GM12874 (cell line): ENCODE data around the gene PPTC7.

Source experiments
- TF ChIP-seq, protein P1 (sequence below): IDR thresholded peaks from 2 replicates; pipeline ENCODE4 v1.5.1; 2011; ENCODE audit warnings: low read depth, mild to moderate bottlenecking, control low read depth, low read length, moderate library complexity; ENCODE audit not compliant: insufficient read depth

Gene PPTC7

DNA sequence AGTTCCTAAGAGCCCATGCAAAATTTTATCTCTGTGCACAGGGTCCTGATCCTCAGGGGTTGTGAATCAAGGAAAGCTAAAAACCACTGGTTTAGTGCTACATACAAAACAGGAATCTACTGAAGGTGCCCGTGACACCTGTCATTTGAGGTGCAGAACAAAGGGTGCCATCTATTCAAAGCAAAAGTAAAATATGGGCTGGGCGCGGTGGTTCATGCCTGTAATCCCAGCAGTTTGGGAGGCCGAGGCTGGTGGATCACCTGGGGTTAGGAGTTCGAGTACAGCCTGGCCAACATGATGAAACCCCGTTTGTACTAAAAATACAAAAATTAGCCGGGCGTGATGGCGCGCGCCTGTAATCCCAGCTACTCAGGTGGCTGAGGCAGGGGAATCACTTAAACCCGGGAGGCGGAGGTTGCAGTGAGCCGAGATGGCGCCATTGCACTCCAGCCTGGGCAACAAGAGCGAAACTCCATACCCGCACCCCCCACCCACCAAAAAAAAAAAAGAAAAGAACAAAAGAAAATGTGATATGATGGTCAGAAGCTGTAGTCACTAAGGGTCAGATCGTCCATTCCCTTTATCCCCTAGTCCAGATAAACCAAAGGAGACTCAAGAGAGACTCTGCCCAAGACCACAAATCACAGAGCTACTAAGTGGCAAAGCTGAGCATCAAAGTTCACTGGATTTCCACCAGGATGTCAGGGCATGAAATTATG lies 3.4 kb downstream of the PPTC7 start:
- TF ChIP-seq, protein P1, sequence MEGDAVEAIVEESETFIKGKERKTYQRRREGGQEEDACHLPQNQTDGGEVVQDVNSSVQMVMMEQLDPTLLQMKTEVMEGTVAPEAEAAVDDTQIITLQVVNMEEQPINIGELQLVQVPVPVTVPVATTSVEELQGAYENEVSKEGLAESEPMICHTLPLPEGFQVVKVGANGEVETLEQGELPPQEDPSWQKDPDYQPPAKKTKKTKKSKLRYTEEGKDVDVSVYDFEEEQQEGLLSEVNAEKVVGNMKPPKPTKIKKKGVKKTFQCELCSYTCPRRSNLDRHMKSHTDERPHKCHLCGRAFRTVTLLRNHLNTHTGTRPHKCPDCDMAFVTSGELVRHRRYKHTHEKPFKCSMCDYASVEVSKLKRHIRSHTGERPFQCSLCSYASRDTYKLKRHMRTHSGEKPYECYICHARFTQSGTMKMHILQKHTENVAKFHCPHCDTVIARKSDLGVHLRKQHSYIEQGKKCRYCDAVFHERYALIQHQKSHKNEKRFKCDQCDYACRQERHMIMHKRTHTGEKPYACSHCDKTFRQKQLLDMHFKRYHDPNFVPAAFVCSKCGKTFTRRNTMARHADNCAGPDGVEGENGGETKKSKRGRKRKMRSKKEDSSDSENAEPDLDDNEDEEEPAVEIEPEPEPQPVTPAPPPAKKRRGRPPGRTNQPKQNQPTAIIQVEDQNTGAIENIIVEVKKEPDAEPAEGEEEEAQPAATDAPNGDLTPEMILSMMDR: no peak

DNA sequence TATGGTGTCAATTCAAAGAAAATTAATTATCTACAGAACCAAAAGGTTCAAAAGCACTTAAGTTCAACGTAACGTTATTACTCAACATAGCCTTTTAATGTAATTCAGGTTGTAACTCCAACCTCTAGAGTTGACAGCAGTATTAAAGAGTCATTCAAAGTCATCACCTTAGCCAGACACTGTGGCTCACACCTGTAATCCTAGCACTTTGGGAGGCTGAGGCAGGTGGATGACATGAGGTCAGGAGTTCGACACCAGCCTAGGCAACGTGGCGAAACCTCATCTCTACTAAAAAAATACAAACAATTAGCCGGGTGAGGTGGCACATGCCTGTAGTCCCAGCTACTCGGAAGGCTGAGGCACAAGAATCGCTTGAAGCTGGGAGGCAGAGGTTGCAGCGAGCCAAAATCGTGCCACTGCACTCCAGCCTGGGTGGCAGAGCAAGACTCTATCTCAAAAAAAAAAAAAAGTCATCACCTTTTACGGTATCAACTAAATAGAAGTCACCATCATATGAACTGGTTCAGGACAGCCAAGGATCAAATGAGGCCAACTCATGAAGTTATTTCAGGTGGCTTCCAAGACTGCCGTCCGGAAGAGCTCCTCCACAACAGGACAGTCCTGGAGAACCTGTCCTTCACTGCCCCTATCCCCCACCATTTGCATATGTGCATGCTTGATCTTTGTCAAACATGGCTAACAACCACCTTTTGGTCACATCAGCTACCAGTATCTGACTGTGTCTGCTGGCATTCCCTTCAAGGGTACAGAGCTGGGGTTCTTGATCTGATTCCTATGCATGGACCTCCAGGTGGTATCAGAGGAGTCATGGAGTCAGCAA lies 4.2 kb downstream of the PPTC7 start:
- TF ChIP-seq, protein P1: no peak

DNA sequence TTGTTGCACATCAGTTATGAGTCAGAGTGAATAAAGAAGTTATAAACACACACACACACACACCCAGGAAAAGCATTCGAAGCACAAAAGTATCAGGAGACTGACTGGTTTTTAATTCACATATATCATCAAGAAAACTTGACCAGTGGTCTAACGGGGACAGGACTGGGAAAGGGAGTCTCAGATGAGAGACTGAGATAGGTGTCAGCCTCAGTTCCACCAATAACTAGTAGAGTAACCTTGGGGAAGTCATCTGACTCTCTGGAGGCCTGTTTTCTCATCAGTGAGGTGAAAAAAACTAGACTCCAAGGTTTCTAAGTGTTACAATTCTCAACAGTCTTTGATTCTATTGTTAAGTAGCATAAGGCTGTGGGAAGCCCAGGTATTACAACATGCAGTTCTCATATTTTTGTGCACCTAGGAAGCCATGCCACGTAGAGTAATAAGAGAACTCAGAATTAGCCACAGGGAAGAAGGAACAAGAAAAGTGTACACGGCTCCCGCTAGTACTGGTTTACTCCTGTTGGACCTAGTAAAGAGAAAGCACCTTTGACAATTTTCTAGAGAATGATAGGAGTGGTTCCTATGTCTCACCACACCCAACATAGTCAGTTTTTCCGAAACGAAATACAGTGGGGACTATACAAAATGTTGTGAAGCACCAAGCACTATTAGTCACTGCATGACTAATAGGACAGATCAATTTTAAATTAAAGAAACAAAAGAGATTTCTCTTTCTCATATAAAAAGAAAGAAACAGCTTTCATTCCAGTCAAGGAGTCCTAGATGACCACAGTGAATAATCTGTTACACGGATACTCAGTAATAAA lies 5.0 kb downstream of the PPTC7 start:
- TF ChIP-seq, protein P1: no peak

DNA sequence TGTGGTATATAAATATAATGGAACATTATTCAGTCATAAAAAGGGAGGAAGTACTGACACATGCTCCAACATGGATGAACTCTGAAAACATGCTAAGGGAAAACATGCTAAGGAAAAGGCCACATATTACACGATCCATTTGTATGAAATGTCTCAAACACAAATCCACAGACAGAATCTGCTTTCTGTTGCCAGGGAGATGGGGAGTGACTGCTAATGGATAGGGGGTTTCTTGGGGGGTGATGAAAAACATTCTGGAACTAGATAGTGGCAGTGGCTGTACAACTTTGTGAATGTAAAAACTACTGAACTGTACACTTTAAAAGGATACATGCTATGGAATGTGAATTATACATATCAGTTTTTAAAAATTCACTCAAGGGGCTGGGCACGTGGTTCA lies 6.6 kb downstream of the PPTC7 start:
- TF ChIP-seq, protein P1: no peak

DNA sequence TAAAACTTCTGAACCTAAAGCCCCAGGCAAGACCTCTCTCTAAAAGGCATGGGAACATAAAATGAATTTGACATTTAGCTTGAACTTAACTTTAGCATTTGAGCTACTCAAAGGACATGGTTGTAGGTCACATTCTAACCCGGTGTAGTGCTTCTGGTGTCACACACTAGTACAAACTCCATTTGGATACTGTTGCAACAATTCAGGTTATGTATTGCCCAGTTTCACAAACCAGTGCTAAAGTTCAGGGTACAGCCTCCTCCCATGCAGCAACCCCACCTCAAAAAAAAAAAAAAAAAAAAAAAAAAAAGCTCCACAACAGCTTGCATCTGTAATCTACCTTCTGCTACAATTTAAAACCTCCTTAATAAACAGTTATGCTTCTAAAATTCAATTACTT lies 7.8 kb downstream of the PPTC7 start:
- TF ChIP-seq, protein P1: no peak

DNA sequence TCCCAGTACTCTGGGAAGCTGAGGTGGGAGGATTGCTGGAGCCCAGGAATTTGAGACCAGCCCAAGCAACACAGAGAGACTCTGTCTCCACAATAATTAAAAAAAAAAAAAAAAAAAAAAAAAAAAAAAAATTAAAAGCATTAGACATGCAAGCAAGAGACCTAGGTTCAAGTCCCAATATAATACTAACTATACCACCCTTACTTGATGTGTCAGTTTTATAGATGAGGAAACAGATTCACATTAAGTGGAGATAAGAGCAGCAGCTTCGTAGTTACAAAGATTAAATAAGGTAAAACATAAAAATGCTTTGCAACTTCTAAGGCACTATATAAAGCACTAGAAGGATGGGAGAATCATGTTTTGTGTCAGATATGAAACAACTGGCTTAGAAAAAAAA lies 9.1 kb downstream of the PPTC7 start:
- TF ChIP-seq, protein P1: no peak

DNA sequence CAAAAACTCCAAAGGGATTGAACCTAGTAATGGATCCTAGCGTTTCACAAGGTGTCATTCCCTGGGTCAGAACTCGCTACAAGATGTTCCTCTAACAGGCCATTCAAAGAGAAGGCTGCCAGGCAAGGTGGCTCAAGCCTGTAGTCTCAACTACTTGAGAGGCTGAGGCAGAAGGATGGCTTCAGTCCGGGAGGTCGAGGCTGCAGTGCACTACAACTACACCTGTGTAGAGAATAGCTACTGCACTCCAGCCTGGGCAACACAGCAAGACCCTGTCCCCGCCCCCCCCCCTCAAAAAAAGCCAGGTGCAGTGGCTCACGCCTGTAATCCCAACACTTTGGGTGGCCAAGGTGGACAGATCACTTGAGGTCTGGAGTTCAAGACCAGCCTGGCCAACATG lies 14.4 kb downstream of the PPTC7 start:
- TF ChIP-seq, protein P1: no peak
